Choroid plexus epithelial cell (primary cell): ENCODE measurements around the gene TMEM186.

Source experiments
- DNase-seq: peaks from one replicate; pipeline ENCODE4 v3.0.0-alpha.2; 2010; ENCODE audit warnings: low read depth
- H3K4me3 ChIP-seq: 2 replicates; pipeline ENCODE4 v1.5.1; 2011; ENCODE audit warnings: low read depth, mild to moderate bottlenecking, control low read depth, low read length, moderate library complexity
- TF ChIP-seq, protein P1 (sequence below): conservative IDR thresholded peaks from 2 replicates; pipeline ENCODE4 v1.5.1; 2011; ENCODE audit warnings: low read depth, mild to moderate bottlenecking, control low read depth, inconsistent platforms, low read length, moderate library complexity

Gene TMEM186

DNA sequence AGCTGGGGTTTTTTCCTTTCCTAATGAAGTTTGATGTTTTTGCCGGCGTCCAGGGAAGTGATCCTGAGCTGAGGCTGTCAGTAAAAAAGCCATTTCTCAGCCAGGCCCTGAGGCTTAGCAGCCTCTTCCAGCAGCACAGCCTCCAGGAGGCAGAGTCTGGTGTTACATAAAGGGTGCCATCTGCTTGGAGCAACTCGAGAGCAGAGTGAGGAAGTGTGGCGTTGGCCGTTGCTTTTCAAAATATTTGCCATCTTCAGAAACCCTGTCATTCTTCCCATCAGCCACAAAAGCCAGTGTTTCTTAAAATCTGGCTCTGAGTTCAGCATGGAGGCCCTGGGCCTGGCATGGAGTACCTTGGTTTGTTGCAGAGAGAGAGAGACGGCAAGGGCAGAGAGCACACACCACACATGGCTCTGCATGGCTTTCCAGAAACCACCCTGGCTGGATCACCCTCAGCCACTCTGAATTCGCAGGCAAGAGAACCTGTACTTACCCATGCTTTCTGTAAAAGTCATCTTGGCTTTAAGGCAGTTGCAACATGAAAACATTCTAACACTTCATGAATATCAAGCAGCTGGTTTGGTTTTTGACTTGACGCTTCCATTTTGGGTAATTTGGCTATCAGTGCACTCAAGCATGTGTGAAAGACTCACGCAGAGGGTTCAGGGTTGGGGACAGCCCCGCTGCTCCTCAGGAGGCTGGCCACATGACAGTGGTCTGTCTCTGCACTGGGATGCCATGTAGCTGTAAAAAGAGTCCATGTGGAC, 21.2 kb upstream of the TMEM186 start:
- DNase-seq, result no peak

DNA sequence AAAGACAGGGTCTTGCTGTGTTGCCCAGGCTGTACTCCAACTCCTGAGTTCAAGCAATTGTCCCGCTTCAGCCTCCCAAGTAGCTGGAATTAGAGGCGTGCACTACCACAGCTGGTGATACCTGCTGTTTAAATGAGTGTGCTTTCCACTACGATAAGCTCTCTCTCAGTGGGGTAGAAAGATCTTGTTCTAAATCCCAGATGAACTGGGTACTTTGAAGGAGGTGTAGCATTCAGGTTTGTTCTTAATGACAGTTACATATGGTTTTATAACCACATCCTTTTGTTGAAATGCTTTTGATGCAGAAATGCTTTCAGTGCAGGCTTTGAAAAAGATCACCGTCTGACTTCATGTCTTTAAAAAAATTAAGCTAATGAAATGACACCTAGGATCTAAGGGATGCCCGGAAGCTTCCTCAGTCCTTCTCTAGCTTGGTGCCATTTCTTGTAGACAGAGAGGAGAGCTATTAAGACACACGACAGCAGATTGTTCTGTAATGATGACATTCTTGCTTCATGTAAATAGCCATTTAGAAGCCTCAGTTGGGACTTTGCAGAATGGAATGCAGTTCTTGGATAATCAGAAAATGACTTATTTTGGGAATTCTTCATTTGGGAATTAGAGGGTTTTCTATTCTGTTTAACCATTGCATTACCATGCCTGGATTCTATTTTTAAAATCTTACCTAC, 19.7 kb upstream of the TMEM186 start:
- no peak for DNase-seq
- no peak overlapping the region for H3K4me3 ChIP-seq
- TF ChIP-seq, protein P1, sequence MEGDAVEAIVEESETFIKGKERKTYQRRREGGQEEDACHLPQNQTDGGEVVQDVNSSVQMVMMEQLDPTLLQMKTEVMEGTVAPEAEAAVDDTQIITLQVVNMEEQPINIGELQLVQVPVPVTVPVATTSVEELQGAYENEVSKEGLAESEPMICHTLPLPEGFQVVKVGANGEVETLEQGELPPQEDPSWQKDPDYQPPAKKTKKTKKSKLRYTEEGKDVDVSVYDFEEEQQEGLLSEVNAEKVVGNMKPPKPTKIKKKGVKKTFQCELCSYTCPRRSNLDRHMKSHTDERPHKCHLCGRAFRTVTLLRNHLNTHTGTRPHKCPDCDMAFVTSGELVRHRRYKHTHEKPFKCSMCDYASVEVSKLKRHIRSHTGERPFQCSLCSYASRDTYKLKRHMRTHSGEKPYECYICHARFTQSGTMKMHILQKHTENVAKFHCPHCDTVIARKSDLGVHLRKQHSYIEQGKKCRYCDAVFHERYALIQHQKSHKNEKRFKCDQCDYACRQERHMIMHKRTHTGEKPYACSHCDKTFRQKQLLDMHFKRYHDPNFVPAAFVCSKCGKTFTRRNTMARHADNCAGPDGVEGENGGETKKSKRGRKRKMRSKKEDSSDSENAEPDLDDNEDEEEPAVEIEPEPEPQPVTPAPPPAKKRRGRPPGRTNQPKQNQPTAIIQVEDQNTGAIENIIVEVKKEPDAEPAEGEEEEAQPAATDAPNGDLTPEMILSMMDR, result no peak

More for the DNA sequence above, 21.2 kb upstream of the TMEM186 start:
- no peak overlapping the region for H3K4me3 ChIP-seq
- TF ChIP-seq, protein P1, result no peak

DNA sequence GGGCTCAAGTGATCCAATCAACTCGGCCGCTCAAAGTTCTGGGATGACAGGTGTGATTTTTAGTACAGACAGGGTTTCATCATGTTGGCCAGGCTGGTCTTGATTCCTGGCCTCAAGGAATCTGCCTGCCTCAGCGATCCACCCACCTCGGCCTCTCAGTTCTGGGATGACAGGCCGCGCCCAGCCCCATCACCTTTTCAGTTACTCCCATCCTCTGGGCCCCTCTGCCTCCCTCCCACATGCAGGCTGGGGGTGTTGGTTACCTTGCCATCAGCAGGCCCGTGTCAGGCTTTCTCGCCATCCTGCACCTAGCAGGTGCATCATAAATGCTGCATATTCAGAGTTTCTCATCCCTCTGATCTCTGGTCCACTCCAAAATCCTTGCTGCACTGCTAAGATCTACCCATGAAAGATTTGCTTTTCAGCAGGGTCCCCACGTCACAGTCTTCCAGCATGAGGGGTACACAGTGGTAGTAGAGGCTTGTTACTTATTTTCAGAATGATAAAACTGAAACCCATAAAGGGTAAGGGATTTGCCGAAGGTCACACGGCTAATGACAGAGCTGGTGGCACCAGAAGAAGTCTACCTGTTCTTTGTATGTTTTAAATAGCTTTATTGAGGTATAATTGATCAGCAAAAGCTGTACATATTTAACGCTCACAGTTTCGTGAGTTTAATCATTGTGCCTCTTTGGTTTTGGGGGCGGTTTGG, 16.8 kb upstream of the TMEM186 start:
- TF ChIP-seq, protein P1, result no peak
- H3K4me3 ChIP-seq, result no peak overlapping the region
- no peak for DNase-seq

DNA sequence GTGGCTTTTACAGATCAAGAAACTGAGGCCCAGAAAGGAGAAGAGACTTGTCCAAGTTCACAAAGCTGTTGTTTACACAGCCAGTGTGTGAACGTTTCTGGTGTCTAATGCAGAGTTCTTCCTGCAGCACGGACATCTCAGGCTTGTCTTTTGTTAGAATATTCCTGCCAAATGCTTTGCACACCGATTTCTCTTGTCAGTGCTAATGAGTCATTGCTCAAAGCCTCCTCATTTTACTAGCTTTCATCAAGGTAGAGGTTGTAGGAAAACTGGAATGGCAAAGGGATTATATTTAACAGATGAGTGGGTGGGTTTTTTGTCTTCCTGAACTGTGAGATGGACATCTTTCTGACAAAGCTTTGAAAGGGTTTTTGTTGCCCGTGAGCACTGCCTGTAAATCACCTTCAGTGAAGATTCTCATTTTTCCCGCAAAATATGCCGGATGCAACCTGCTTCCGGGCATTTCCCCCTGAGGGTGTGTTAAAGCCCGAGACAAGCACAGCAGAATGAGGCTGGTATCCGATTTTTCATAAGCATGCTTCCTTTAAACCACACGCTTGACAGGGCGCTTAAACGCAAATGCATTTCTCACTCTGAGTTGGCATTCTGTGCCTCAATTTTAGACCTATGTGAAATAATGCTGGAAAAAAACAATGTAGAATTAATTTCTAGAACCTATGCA, 14.9 kb upstream of the TMEM186 start:
- DNase-seq, result no peak
- H3K4me3 ChIP-seq, result no peak overlapping the region
- TF ChIP-seq, protein P1, result no peak

DNA sequence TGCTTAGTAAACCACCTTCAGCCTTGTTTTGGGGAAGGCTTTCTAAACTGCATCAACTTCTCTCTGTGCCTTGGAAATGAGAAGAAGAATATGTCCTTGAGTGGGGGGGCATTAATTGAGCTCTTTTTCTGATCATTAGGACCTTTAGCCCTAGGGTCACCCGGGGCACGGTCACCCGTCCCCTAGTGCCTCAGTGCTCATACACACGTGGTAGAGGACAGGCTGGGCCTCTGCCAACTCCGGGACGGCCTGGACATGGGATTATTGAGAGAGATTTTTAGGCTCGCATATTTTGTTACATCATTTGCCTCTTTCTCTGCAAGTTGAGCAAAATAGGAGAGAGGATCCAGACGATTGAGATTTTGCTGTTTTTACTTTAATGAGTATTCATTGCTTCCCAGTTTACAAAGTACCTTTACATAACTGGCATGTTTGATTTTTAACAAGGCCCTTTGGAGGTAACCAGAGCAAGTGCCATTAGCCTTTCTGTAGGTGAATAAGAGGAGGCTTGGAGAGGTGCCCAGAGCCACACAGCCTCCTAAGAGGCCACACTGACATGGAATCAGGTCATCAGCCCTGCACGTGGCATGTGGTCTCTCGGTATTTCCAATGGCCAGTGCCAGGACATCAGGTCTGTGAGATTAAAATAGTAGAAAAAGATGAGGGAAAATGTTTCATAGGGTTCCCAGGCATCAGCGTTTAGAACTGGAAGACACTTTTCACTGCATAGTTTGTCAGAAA, 11.3 kb upstream of the TMEM186 start:
- no peak for DNase-seq
- no peak overlapping the region for H3K4me3 ChIP-seq
- TF ChIP-seq, protein P1, result no peak

DNA sequence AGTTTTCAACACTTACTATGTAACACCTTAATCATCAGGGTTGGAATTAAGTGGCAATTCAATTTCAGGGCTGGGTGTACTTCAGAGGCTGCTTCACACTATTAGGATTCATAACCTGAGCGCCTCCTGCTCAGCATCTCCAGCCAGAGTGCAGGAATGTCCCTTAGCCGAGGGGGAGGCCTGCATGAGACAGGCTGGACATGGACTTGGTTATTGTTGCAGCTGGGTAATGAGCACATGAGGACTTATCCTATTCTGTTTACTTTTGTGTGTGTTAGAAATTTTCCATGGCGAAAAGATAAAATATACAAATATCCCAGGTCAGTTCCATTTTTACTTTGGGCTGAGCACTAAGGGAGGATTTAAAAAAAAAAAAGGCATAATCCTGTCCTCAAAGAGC, 10.6 kb upstream of the TMEM186 start:
- TF ChIP-seq, protein P1, result no peak
- H3K4me3 ChIP-seq, result no peak overlapping the region
- DNase-seq, result no peak
